Uterus (tissue), 4 donors: ENCODE measurements around the gene OTOL1. TPM values are rescaled to one million over a fixed set of nuclear protein-coding genes. Genes with fewer than 3 reads are reported as not detected.

Source experiments
- DNase-seq, 2 donors: peaks; one replicate each; pipeline ENCODE4 v3.0.0-alpha.2; 2019 to 2020
- H3K27ac ChIP-seq, 2 donors: fragments of 200-600 bp; sonication (generic); 1 replicate in 1 of 2; 2 replicates in 1 of 2; pipeline ENCODE4 v1.5.1; 2016 to 2018
- H3K27me3 ChIP-seq, 2 donors: fragments of 200-600 bp; sonication (generic); one replicate each; pipeline ENCODE4 v1.5.1; 2018 to 2019; ENCODE audit warnings: control low read depth in 1 of 2
- H3K36me3 ChIP-seq, 2 donors: fragments of 200-600 bp; sonication (generic); one replicate each; pipeline ENCODE4 v1.5.1; 2019; ENCODE audit warnings: control low read depth in 1 of 2
- H3K4me1 ChIP-seq, 2 donors: fragments of 200-600 bp; sonication (generic); one replicate each; pipeline ENCODE4 v1.5.1; 2018 to 2019; ENCODE audit warnings: control low read depth in 1 of 2
- H3K4me3 ChIP-seq, 2 donors: fragments of 200-600 bp; sonication (generic); 1 replicate in 1 of 2; 2 replicates in 1 of 2; pipeline ENCODE4 v1.5.1; 2018 to 2019; ENCODE audit warnings: mild to moderate bottlenecking in 1 of 2
- H3K9me3 ChIP-seq, 2 donors: fragments of 200-600 bp; sonication (generic); one replicate each; pipeline ENCODE4 v1.5.1; 2019; ENCODE audit warnings: control low read depth in 1 of 2
- CTCF ChIP-seq, 4 experiments: fragments of 200-600 bp in 2 of 4; fragments of 450-650 bp in 2 of 4; sonication (generic) in 2 of 4; IDR thresholded peaks; one replicate each; pipeline ENCODE4 v1.5.1; 2016 to 2019; ENCODE audit warnings: antibody characterized with exemption in 4 of 4, mild to moderate bottlenecking in 2 of 4, moderate library complexity in 1 of 4
- POLR2A ChIP-seq, 2 donors: fragments of 450-650 bp; IDR thresholded peaks; one replicate each; pipeline ENCODE4 v1.6.1; 2016; ENCODE audit warnings: antibody characterized with exemption in 2 of 2, mild to moderate bottlenecking in 1 of 2, moderate library complexity in 1 of 2
- intact Hi-C: fragments of 100-400 bp; cut with DNase I; formaldehyde crosslinking; loops from one replicate; pipeline ENCODE4 v1.15.1; 2023; ENCODE audit warnings: low total_unique reads
- total RNA-seq, 4 donors: library from RNA; depleted of rRNA in 3 of 4; stranded (reverse); fragments of >200 nt in 3 of 4; gene quantifications; one replicate each; pipeline versions ENCODE4 v1.1.0 to v1.2.4, GENCODE V29; 2014 to 2023
- donor health status: DM: yes; HTN: yes; CAD: no.

Gene OTOL1
- not detected for total RNA-seq

- no peaks in the 10 kb centered on the region for H3K4me1 ChIP-seq
- no peaks in the 10 kb centered on the region for H3K27me3 ChIP-seq
- no peak within 1 kb of the TSS for H3K4me3 ChIP-seq
- intact Hi-C loops: no loop called here
- DNase-seq: no peak
- TF ChIP-seq POLR2A (IDR thresholded peaks at IDR 0.05) (no peak), CTCF (IDR thresholded peaks at IDR 0.05) (no peak)
- no peaks in the 10 kb centered on the region for H3K36me3 ChIP-seq
- no peaks in the 10 kb centered on the region for H3K9me3 ChIP-seq
- H3K27ac ChIP-seq: no peak within 1 kb of the TSS
Measured at GRCh38 chr3:161496508-161496907, at the start of gene OTOL1. TSS of gene OTOL1 (plus strand) at chr3:161496808. CDS start at chr3:161496808, 0 bp downstream.

DNA sequence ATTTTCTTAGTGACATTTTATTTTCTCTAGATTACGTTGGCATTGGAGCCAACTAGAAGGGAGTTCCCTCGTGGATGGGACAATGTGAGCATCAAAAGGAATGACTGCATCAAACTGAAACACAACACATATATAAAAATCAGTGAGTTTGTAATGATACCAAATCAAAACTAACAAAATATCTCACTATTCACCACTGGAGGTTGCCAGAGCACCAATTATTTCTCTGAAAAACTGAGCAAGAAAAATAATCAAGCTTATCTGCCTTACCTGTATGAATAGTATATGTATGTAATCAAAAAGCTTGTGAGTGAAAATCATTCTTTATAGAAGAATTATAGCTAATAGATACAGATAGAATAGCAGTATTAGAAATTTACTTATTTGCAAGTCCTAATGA lies 46.8 kb upstream of the OTOL1 start:
- intact Hi-C loops: no loop called here
- Histone ChIP-seq H3K27ac (no peak overlapping the region), H3K4me1 (no peaks in the 10 kb centered on the region), H3K9me3 (no peaks in the 10 kb centered on the region), H3K4me3 (no peak overlapping the region), H3K36me3 (no peaks in the 10 kb centered on the region), H3K27me3 (no peaks in the 10 kb centered on the region)
- DNase-seq: no peak
- no peak for TF ChIP-seq POLR2A (IDR thresholded peaks at IDR 0.05)
- TF ChIP-seq CTCF (IDR thresholded peaks at IDR 0.05): no peak

DNA sequence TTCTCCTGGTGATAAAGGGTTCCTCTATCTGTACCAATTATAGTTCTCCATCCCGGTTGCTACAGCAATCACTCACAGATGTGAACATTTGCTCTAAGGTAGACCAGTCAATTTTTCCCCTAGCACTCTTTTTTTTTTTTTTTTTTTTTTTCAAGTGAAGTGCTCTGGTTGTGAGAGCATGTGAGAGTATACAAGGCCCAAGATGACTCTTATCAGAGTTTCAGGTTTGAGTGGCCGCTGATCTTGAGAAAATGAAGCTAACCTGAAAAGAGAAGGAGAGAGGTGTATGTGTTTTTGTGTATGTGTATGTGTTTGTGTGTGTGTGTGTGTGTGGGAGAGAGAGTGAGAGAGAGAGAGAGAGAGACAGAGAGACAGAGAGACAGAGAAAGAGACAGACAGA lies 44.4 kb upstream of the OTOL1 start:
- intact Hi-C loops: no loop called here
- Histone ChIP-seq H3K27me3 (no peaks in the 10 kb centered on the region), H3K4me3 (no peak overlapping the region), H3K27ac (no peak overlapping the region), H3K9me3 (no peaks in the 10 kb centered on the region), H3K4me1 (no peaks in the 10 kb centered on the region), H3K36me3 (no peaks in the 10 kb centered on the region)
- no peak for DNase-seq
- TF ChIP-seq CTCF (IDR thresholded peaks at IDR 0.05) (no peak), POLR2A (IDR thresholded peaks at IDR 0.05) (no peak)

DNA sequence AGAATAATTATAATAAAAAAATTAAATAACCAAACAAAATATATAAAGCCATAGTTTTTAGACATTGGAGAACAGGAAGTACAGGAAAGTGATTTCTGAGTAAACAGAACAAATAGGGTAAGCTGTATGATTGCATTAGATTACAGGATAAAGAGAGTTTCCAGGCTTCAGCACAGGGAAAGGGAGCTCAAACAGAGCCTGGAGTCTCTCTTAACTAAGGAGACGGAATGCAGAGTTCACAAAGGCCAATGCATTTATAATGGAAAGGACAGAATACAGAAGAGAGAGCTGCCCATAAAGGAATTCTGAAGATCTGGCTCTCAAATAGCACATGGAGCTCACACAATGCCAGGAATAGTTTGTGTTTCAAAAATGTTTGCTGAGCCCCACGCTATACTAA lies 42.0 kb upstream of the OTOL1 start:
- TF ChIP-seq CTCF (IDR thresholded peaks at IDR 0.05): no peak
- no peak for TF ChIP-seq POLR2A (IDR thresholded peaks at IDR 0.05)
- H3K27ac ChIP-seq: no peak overlapping the region
- H3K4me1 ChIP-seq: no peaks in the 10 kb centered on the region
- H3K4me3 ChIP-seq: no peak overlapping the region
- DNase-seq: no peak
- no peaks in the 10 kb centered on the region for H3K9me3 ChIP-seq
- H3K27me3 ChIP-seq: no peaks in the 10 kb centered on the region
- intact Hi-C loops: no loop called here
- H3K36me3 ChIP-seq: no peaks in the 10 kb centered on the region

DNA sequence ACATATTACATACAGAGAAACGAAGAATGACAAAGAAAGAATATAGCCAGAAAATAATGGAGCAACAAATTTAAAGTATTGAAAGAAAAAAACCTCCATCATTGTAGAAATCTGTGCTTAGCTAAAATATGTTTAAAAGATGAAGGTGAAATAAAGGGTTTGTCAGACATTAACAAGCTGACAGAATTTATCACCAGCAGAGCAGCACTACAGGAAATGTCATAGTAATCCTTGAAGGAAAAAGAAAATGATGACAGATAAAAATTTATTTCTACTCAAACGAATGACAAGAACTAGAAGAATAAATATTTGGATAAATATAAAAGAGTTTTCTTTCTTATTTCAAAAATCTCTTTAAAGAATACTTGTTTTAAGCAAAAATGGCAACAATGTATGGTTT lies 40.6 kb upstream of the OTOL1 start:
- no peaks in the 10 kb centered on the region for H3K4me1 ChIP-seq
- TF ChIP-seq CTCF (IDR thresholded peaks at IDR 0.05) (no peak), POLR2A (IDR thresholded peaks at IDR 0.05) (no peak)
- no peak overlapping the region for H3K4me3 ChIP-seq
- DNase-seq: no peak
- H3K9me3 ChIP-seq: no peaks in the 10 kb centered on the region
- H3K27me3 ChIP-seq: no peaks in the 10 kb centered on the region
- intact Hi-C loops: no loop called here
- H3K27ac ChIP-seq: no peak overlapping the region
- no peaks in the 10 kb centered on the region for H3K36me3 ChIP-seq
